Karpas-422 (cell line): ENCODE measurements around the gene KCNJ4. TPM values are rescaled to one million over a fixed set of nuclear protein-coding genes. Genes with fewer than 3 reads are reported as not detected.
"Not testable (repeated sequence)": the region's sequence is repeated elsewhere in the genome, so short reads cannot be mapped to it uniquely, and the experiment has no call there.

Source experiments
- DNase-seq: peaks from one replicate; pipeline ENCODE4 v3.0.0-alpha.2; 2015
- H2AFZ ChIP-seq: fragments of 200-600 bp; sonication (generic); 2 replicates; pipeline ENCODE4 v1.6.1; 2014; ENCODE audit warnings: antibody characterized with exemption, low read length, mixed read lengths
- H3K27ac ChIP-seq: fragments of 200-600 bp; sonication (generic); 2 replicates; pipeline ENCODE4 v1.5.1; 2014; ENCODE audit warnings: mild to moderate bottlenecking, low read length, moderate library complexity
- H3K27me3 ChIP-seq: fragments of 200-600 bp; sonication (generic); 2 replicates; pipeline ENCODE4 v1.6.1; 2014; ENCODE audit warnings: low read length, mixed read lengths
- H3K36me3 ChIP-seq: fragments of 200-600 bp; sonication (generic); 2 replicates; pipeline ENCODE4 v1.6.1; 2014; ENCODE audit warnings: low read length, mixed read lengths; ENCODE audit not compliant: insufficient read depth
- H3K4me1 ChIP-seq: fragments of 200-600 bp; sonication (generic); 2 replicates; pipeline ENCODE4 v1.6.1; 2014; ENCODE audit warnings: mild to moderate bottlenecking, low read length, mixed read lengths
- H3K4me2 ChIP-seq: fragments of 200-600 bp; sonication (generic); 2 replicates; pipeline ENCODE4 v1.6.1; 2014; ENCODE audit warnings: low read length, low read depth, mild to moderate bottlenecking; ENCODE audit not compliant: poor library complexity, severe bottlenecking
- H3K4me3 ChIP-seq: fragments of 200-600 bp; sonication (generic); 2 replicates; pipeline ENCODE4 v1.5.1; 2014; ENCODE audit warnings: mild to moderate bottlenecking, antibody characterized with exemption, low read length, mixed read lengths
- H3K79me2 ChIP-seq: fragments of 200-600 bp; sonication (generic); 2 replicates; pipeline ENCODE4 v1.6.1; 2014; ENCODE audit warnings: mild to moderate bottlenecking, low read length, mixed read lengths
- H3K9ac ChIP-seq: fragments of 200-600 bp; sonication (generic); 2 replicates; pipeline ENCODE4 v1.6.0; 2014; ENCODE audit warnings: low read length
- H3K9me2 ChIP-seq: fragments of 200-600 bp; sonication (generic), shearing (Covaris generic); replicated peaks from 2 replicates; pipeline ENCODE4 v1.6.0; 2014; ENCODE audit warnings: mild to moderate bottlenecking, low read length, moderate library complexity; ENCODE audit not compliant: insufficient read depth
- H3K9me3 ChIP-seq: fragments of 300-700, 200-600 bp; sonication (generic); 2 replicates; pipeline ENCODE4 v1.6.1; 2014; ENCODE audit warnings: low read length, mixed read lengths
- H4K20me1 ChIP-seq: fragments of 200-600 bp; sonication (generic); 2 replicates; pipeline ENCODE4 v1.6.1; 2014; ENCODE audit warnings: mild to moderate bottlenecking, antibody characterized with exemption, low read length, low read depth; ENCODE audit not compliant: insufficient read depth
- total RNA-seq: library from RNA; depleted of rRNA; stranded (reverse); fragments of >200 nt; shearing (Covaris generic); gene quantifications from 2 replicates; pipeline ENCODE4 v1.2.3, GENCODE V29; 2014; ENCODE audit warnings: low replicate concordance

Gene KCNJ4
- total RNA-seq, 1 experiment from 2014 or later, result not detected

- no peak overlapping the region for H3K9ac ChIP-seq
- H3K27ac ChIP-seq, result no peak overlapping the region
- no peak overlapping the region for H3K4me3 ChIP-seq
- H3K79me2 ChIP-seq, result no peaks in the 10 kb centered on the region
- H4K20me1 ChIP-seq, result 0 out of 2 replicates have a peak, but pooled peaks cover 6% of the 10 kb centered on the region
- H3K27me3 ChIP-seq, result no peaks in the 10 kb centered on the region
- no peak overlapping the region for H3K4me2 ChIP-seq
- peaks cover 46% of the 10 kb centered on the region for H3K36me3 ChIP-seq
- H2AFZ ChIP-seq, result no peak overlapping the region
- no peaks in the 10 kb centered on the region for H3K9me3 ChIP-seq
- no peak for DNase-seq
- H3K4me1 ChIP-seq, result no peaks in the 10 kb centered on the region
- H3K9me2 ChIP-seq, result no peaks in the 10 kb centered on the region
Observed at GRCh38 chr22:38481162-38481870, 26.3 kb upstream of the KCNJ4 start.

DNA sequence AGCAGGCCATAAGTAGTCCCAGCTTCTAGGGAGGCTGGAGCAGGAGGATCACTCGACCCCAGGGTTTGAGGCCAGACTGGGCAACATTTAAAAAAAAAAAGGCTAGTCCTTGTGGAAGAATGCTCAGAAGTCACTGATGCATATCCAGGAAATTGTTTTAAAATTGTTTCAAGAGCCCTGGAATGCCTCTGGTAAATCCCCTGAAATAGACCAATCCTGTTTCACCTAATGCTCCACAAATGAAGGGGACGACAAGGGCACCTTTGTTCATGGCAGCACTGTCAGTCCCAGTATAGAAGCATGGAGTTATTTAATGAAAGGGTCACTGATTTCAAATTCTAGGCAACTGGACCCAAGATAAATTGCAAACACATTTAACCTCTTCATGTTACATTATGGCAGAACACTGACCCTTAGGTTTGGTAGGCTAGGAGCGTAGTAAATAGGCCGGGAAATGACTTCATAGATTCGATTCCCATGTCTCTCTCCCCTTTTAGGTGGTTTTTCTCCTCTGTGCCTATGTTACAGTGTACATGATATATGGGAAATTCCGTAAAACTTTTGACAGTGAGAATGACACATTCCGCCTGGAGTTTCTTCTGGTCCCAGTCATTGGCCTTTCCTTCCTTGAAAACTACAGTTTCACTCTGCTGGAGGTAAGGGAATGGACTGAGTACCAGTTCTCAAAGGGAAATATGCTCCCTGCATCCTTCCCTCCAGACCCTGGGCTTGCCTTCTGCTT is 24.3 kb upstream of the KCNJ4 start:
- H3K4me3 ChIP-seq, result no peak overlapping the region
- peaks cover 29% of the 10 kb centered on the region for H3K36me3 ChIP-seq

GRCh38 chr22:38477585-38477984 is 22.6 kb upstream of the KCNJ4 start:
- Histone ChIP-seq H4K20me1 (no peaks in the 10 kb centered on the region), H3K36me3 (peaks cover 12% of the 10 kb centered on the region; the same call in 1 of the 2 replicates), H3K4me2 (no peak overlapping the region), H3K9me2 (no peaks in the 10 kb centered on the region), H3K79me2 (no peaks in the 10 kb centered on the region), H3K9ac (no peak overlapping the region), H3K27ac (no peak overlapping the region), H3K4me3 (no peak overlapping the region), H3K27me3 (no peaks in the 10 kb centered on the region), H2AFZ (no peak overlapping the region), H3K4me1 (no peaks in the 10 kb centered on the region), H3K9me3 (no peaks in the 10 kb centered on the region)
- no peak for DNase-seq

More for the DNA sequence above, 24.3 kb upstream of the KCNJ4 start:
- H3K27ac ChIP-seq, result no peak overlapping the region
- no peaks in the 10 kb centered on the region for H3K4me1 ChIP-seq
- H3K27me3 ChIP-seq, result no peaks in the 10 kb centered on the region
- no peak overlapping the region for H3K9ac ChIP-seq
- no peaks in the 10 kb centered on the region for H3K9me2 ChIP-seq
- no peak overlapping the region for H2AFZ ChIP-seq
- no peaks in the 10 kb centered on the region for H3K79me2 ChIP-seq
- no peak for DNase-seq
- H3K9me3 ChIP-seq, result no peaks in the 10 kb centered on the region
- no peaks in the 10 kb centered on the region for H4K20me1 ChIP-seq
- H3K4me2 ChIP-seq, result no peak overlapping the region

- H4K20me1 ChIP-seq, result no peaks in the 10 kb centered on the region
- H3K27ac ChIP-seq, result no peak overlapping the region
- DNase-seq, result no peak
- H3K9ac ChIP-seq, result no peak overlapping the region
- no peaks in the 10 kb centered on the region for H3K9me2 ChIP-seq
- no peak overlapping the region for H2AFZ ChIP-seq
- no peak overlapping the region for H3K4me2 ChIP-seq
- no peaks in the 10 kb centered on the region for H3K27me3 ChIP-seq
- H3K79me2 ChIP-seq, result no peaks in the 10 kb centered on the region
- H3K36me3 ChIP-seq, result no peaks in the 10 kb centered on the region
- H3K4me3 ChIP-seq, result no peak overlapping the region
- no peaks in the 10 kb centered on the region for H3K4me1 ChIP-seq
- H3K9me3 ChIP-seq, result no peaks in the 10 kb centered on the region
Observed at GRCh38 chr22:38474003-38474607, 19.1 kb upstream of the KCNJ4 start.

- no peak overlapping the region for H3K4me3 ChIP-seq
- no peak for DNase-seq
- no peak overlapping the region for H2AFZ ChIP-seq
- no peaks in the 10 kb centered on the region for H3K4me1 ChIP-seq
- no peaks in the 10 kb centered on the region for H3K9me3 ChIP-seq
- no peaks in the 10 kb centered on the region for H4K20me1 ChIP-seq
- H3K9ac ChIP-seq, result no peak overlapping the region
- no peak overlapping the region for H3K4me2 ChIP-seq
- no peaks in the 10 kb centered on the region for H3K9me2 ChIP-seq
- no peaks in the 10 kb centered on the region for H3K36me3 ChIP-seq
- no peaks in the 10 kb centered on the region for H3K27me3 ChIP-seq
- H3K79me2 ChIP-seq, result no peaks in the 10 kb centered on the region
- H3K27ac ChIP-seq, result no peak overlapping the region
Observed at GRCh38 chr22:38471237-38471636, 16.2 kb upstream of the KCNJ4 start.

- not testable (repeated sequence) for H3K4me1 ChIP-seq, H3K9ac ChIP-seq, H2AFZ ChIP-seq, H3K79me2 ChIP-seq, H3K9me3 ChIP-seq, H4K20me1 ChIP-seq, DNase-seq, H3K27me3 ChIP-seq, H3K9me2 ChIP-seq, H3K4me3 ChIP-seq, H3K4me2 ChIP-seq, H3K27ac ChIP-seq, H3K36me3 ChIP-seq
Observed at GRCh38 chr22:38470179-38470578, 15.2 kb upstream of the KCNJ4 start.

GRCh38 chr22:38469306-38469781 is 14.3 kb upstream of the KCNJ4 start:
- DNase-seq, result no peak
- Histone ChIP-seq H3K4me1 (no peaks in the 10 kb centered on the region), H3K4me2 (no peak overlapping the region), H3K27ac (no peak overlapping the region), H3K9me3 (no peaks in the 10 kb centered on the region), H3K36me3 (no peaks in the 10 kb centered on the region), H3K79me2 (no peaks in the 10 kb centered on the region), H3K27me3 (no peaks in the 10 kb centered on the region), H4K20me1 (no peaks in the 10 kb centered on the region), H3K4me3 (no peak overlapping the region), H2AFZ (no peak overlapping the region), H3K9me2 (no peaks in the 10 kb centered on the region), H3K9ac (no peak overlapping the region)
